Tibial artery (tissue), 4 donors: ENCODE results near the gene KIF16B.
"Not testable (repeated sequence)": the region's sequence is repeated elsewhere in the genome, so short reads cannot be mapped to it uniquely, and the experiment has no call there.

Experiments
- DNase-seq, 2 donors: peaks; one replicate each; pipeline ENCODE4 v3.0.0-alpha.2; 2019
- H3K27ac ChIP-seq, 2 donors: fragments of 200-600 bp; sonication (generic) in 1 of 2; 1 replicate in 1 of 2; 2 replicates in 1 of 2; pipeline ENCODE4 v1.5.1; 2018 to 2019; ENCODE audit warnings: mild to moderate bottlenecking in 1 of 2
- H3K27me3 ChIP-seq, 2 donors: fragments of 200-600 bp; sonication (generic) in 1 of 2; one replicate each; pipeline versions ENCODE4 v1.5.1 to v1.6.0; 2016 to 2019
- H3K36me3 ChIP-seq, 3 donors: fragments of 200-600 bp; sonication (generic) in 2 of 3; one replicate each; pipeline ENCODE4 v1.5.1; 2016 to 2019; ENCODE audit warnings: mild to moderate bottlenecking in 2 of 3
- H3K4me1 ChIP-seq, 4 donors: fragments of 200-600 bp; sonication (generic) in 2 of 4; 1 replicate in 3 of 4; 2 replicates in 1 of 4; pipeline ENCODE4 v1.5.1; 2016 to 2019
- H3K4me3 ChIP-seq, 2 donors: fragments of 200-600 bp; sonication (generic) in 1 of 2; 1 replicate in 1 of 2; 2 replicates in 1 of 2; pipeline ENCODE4 v1.5.1; 2018 to 2019; ENCODE audit warnings: mild to moderate bottlenecking in 2 of 2
- H3K9me3 ChIP-seq, 3 donors: fragments of 200-600 bp; sonication (generic) in 1 of 3; one replicate each; pipeline ENCODE4 v1.5.1; 2016 to 2019
- CTCF ChIP-seq, 2 experiments: fragments of 200-600 bp in 1 of 2; fragments of 450-650 bp in 1 of 2; IDR thresholded peaks; one replicate each; pipeline ENCODE4 v1.5.1; 2017 to 2019; ENCODE audit warnings: antibody characterized with exemption in 2 of 2, mild to moderate bottlenecking in 1 of 2, moderate library complexity in 1 of 2
- intact Hi-C: fragments of 100-400 bp; cut with DNase I; formaldehyde crosslinking; loops from one replicate; pipeline ENCODE4 v1.15.0; 2023; ENCODE audit warnings: low total_unique reads

Gene KIF16B

GRCh38 chr20:16265334-16265733 lies 307.9 kb downstream of the KIF16B start:
- no peaks in the 10 kb centered on the region for H3K4me1 ChIP-seq
- no peak for TF ChIP-seq CTCF (IDR thresholded peaks at IDR 0.05)
- peaks cover 6 to 10% (median 9%) of the 10 kb centered on the region in 3 donors for H3K36me3 ChIP-seq
- no peaks in the 10 kb centered on the region for H3K27me3 ChIP-seq
- DNase-seq: no peak
- no peak overlapping the region for H3K27ac ChIP-seq
- no peak overlapping the region for H3K4me3 ChIP-seq
- intact Hi-C loops: no loop called here
- peaks cover 0 to 7% (median 5%) of the 10 kb centered on the region in 3 donors for H3K9me3 ChIP-seq

GRCh38 chr20:16263582-16263981 lies 309.7 kb downstream of the KIF16B start:
- H3K4me3 ChIP-seq: no peak overlapping the region
- no peak for DNase-seq

GRCh38 chr20:16262594-16262993 lies 310.7 kb downstream of the KIF16B start:
- TF ChIP-seq CTCF (IDR thresholded peaks at IDR 0.05): no peak
- Histone ChIP-seq H3K27ac (no peak overlapping the region), H3K27me3 (no peaks in the 10 kb centered on the region), H3K36me3 (peaks cover 0 to 5% (median 4%) of the 10 kb centered on the region in 3 donors), H3K9me3 (peaks cover 0 to 7% (median 5%) of the 10 kb centered on the region in 3 donors), H3K4me1 (no peaks in the 10 kb centered on the region), H3K4me3 (no peak overlapping the region)
- intact Hi-C loops: no loop called here
- no peak for DNase-seq

More at GRCh38 chr20:16263582-16263981, 309.7 kb downstream of the KIF16B start:
- no peaks in the 10 kb centered on the region for H3K4me1 ChIP-seq
- no peak for TF ChIP-seq CTCF (IDR thresholded peaks at IDR 0.05)
- H3K36me3 ChIP-seq: peaks cover 6 to 9% (median 9%) of the 10 kb centered on the region in 3 donors
- peaks cover 0 to 7% (median 5%) of the 10 kb centered on the region in 3 donors for H3K9me3 ChIP-seq
- intact Hi-C loops: no loop called here
- no peak overlapping the region for H3K27ac ChIP-seq
- H3K27me3 ChIP-seq: no peaks in the 10 kb centered on the region

GRCh38 chr20:16261733-16262273 lies 311.4 kb downstream of the KIF16B start:
- intact Hi-C loops: no loop called here
- DNase-seq: no peak
- no peaks in the 10 kb centered on the region for H3K36me3 ChIP-seq
- H3K27ac ChIP-seq: no peak overlapping the region
- H3K4me1 ChIP-seq: no peaks in the 10 kb centered on the region
- no peak for TF ChIP-seq CTCF (IDR thresholded peaks at IDR 0.05)
- H3K27me3 ChIP-seq: no peaks in the 10 kb centered on the region
- no peak overlapping the region for H3K4me3 ChIP-seq
- H3K9me3 ChIP-seq: peaks cover 0 to 7% (median 5%) of the 10 kb centered on the region in 3 donors

GRCh38 chr20:16260911-16261310 lies 312.3 kb downstream of the KIF16B start:
- intact Hi-C loops: no loop called here
- H3K36me3 ChIP-seq: no peaks in the 10 kb centered on the region
- TF ChIP-seq CTCF (IDR thresholded peaks at IDR 0.05): no peak
- H3K27me3 ChIP-seq: no peaks in the 10 kb centered on the region
- H3K4me1 ChIP-seq: no peaks in the 10 kb centered on the region
- H3K4me3 ChIP-seq: no peak overlapping the region
- no peak overlapping the region for H3K27ac ChIP-seq
- H3K9me3 ChIP-seq: no peaks in the 10 kb centered on the region
- DNase-seq: no peak

- DNase-seq, H3K27ac ChIP-seq, H3K4me1 ChIP-seq, H3K27me3 ChIP-seq, H3K4me3 ChIP-seq, H3K9me3 ChIP-seq, H3K36me3 ChIP-seq, intact Hi-C loops: not testable (repeated sequence)
Measured at GRCh38 chr20:16260133-16260532, 313.1 kb downstream of the KIF16B start.
